Duodenal mucosa (tissue), 2 donors: ENCODE results near the gene SLC35F4.

ENCODE experiments used
- H3K27ac ChIP-seq: one replicate; pipeline ENCODE4 v1.7.0; 2013; ENCODE audit warnings: low read depth, low read length
- H3K27me3 ChIP-seq, 2 donors: one replicate each; pipeline ENCODE4 v1.7.0; 2013; ENCODE audit warnings: low read length in 2 of 2, control low read depth in 1 of 2; ENCODE audit not compliant: insufficient read depth in 2 of 2, control insufficient read depth in 1 of 2
- H3K36me3 ChIP-seq, 2 donors: one replicate each; pipeline ENCODE4 v1.7.0; 2013; ENCODE audit warnings: low read length in 2 of 2, control low read depth in 1 of 2; ENCODE audit not compliant: insufficient read depth in 2 of 2, control insufficient read depth in 1 of 2
- H3K4me1 ChIP-seq, 2 donors: one replicate each; pipeline ENCODE4 v1.7.0; 2013; ENCODE audit warnings: low read length in 2 of 2, control low read depth in 1 of 2; ENCODE audit not compliant: insufficient read depth in 2 of 2, control insufficient read depth in 1 of 2
- H3K4me3 ChIP-seq, 2 donors: one replicate each; pipeline ENCODE4 v1.7.0; 2013; ENCODE audit warnings: low read length in 2 of 2, low read depth in 1 of 2
- H3K9ac ChIP-seq, 2 donors: one replicate each; pipeline ENCODE4 v1.7.0; 2013; ENCODE audit warnings: low read length in 2 of 2, low read depth in 1 of 2
- H3K9me3 ChIP-seq, 2 donors: one replicate each; pipeline ENCODE4 v1.7.0; 2013; ENCODE audit warnings: low read length in 2 of 2, control low read depth in 1 of 2; ENCODE audit not compliant: control insufficient read depth in 1 of 2

The SLC35F4 gene

GRCh38 chr14:57834001-57834598 lies 31.8 kb downstream of the SLC35F4 start:
- no peaks in the 10 kb centered on the region for H3K27me3 ChIP-seq
- H3K4me3 ChIP-seq: no peak overlapping the region
- no peaks in the 10 kb centered on the region for H3K9me3 ChIP-seq
- H3K4me1 ChIP-seq: no peaks in the 10 kb centered on the region
- no peaks in the 10 kb centered on the region for H3K36me3 ChIP-seq
- H3K9ac ChIP-seq: no peak overlapping the region
- H3K27ac ChIP-seq: no peak overlapping the region

- Histone ChIP-seq H3K4me1 (no peaks in the 10 kb centered on the region), H3K9me3 (no peaks in the 10 kb centered on the region), H3K36me3 (no peaks in the 10 kb centered on the region), H3K27ac (no peak overlapping the region), H3K9ac (no peak overlapping the region), H3K4me3 (no peak overlapping the region), H3K27me3 (no peaks in the 10 kb centered on the region)
These were observed 32.6 kb downstream of the SLC35F4 start for GRCh38 chr14:57833323-57833722.

GRCh38 chr14:57831981-57832380 lies 33.9 kb downstream of the SLC35F4 start:
- no peaks in the 10 kb centered on the region for H3K27me3 ChIP-seq
- no peaks in the 10 kb centered on the region for H3K4me1 ChIP-seq
- no peak overlapping the region for H3K27ac ChIP-seq
- H3K36me3 ChIP-seq: no peaks in the 10 kb centered on the region
- H3K9ac ChIP-seq: no peak overlapping the region
- no peak overlapping the region for H3K4me3 ChIP-seq
- no peaks in the 10 kb centered on the region for H3K9me3 ChIP-seq

DNA sequence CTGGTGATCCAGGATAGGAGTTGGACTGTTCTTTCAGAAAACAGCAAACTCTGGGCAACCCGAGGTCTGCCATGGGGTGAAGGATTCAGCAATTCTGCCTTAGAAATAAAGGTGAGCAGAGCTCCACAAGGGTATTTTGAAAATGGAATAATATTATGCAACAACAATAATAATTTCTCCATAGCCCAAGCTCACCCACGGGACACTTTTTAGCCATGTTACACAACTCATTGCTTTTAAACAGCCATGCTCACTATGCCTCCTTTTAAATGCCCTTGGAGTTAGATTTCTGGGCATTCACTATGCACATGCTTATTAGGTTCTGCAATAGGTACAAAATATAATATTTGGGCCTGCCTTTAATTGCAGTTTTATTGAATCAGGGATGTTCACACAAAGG lies 37.2 kb downstream of the SLC35F4 start:
- Histone ChIP-seq H3K9me3 (no peaks in the 10 kb centered on the region), H3K4me3 (no peak overlapping the region), H3K36me3 (no peaks in the 10 kb centered on the region), H3K27me3 (no peaks in the 10 kb centered on the region), H3K9ac (no peak overlapping the region), H3K4me1 (no peaks in the 10 kb centered on the region), H3K27ac (no peak overlapping the region)

DNA sequence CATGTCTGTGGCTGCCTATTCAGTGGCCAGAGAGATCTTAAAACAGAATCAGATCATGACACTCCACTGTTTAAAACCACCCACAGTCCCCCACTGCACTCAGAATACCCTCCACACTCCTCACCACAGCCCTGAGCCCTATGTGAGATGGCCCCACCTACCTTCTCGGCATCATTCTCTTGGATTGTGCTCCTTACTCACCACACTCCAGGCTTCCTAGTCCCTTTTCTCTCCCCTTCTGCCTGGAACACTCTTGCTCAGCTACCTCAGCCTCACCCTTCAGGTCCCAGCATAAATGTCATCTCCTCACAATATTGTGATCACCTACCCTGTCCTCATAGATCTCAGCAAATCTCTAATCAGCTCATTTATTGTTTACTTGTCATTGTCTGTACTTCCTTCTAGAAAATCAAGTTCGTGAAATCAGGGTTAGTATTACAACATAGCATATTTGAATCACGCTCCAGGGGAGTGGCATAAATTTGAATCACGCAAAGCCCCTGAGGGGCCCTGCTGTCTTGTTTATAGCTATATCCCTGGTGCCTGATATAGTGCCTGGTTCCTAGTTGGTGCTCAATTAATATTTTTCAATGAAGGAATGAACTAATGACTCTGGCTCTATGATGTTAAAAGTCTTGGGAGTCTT lies 42.8 kb downstream of the SLC35F4 start:
- no peaks in the 10 kb centered on the region for H3K4me1 ChIP-seq
- H3K36me3 ChIP-seq: no peaks in the 10 kb centered on the region
- no peak overlapping the region for H3K9ac ChIP-seq
- no peak overlapping the region for H3K4me3 ChIP-seq
- no peaks in the 10 kb centered on the region for H3K9me3 ChIP-seq
- no peaks in the 10 kb centered on the region for H3K27me3 ChIP-seq
- H3K27ac ChIP-seq: no peak overlapping the region

DNA sequence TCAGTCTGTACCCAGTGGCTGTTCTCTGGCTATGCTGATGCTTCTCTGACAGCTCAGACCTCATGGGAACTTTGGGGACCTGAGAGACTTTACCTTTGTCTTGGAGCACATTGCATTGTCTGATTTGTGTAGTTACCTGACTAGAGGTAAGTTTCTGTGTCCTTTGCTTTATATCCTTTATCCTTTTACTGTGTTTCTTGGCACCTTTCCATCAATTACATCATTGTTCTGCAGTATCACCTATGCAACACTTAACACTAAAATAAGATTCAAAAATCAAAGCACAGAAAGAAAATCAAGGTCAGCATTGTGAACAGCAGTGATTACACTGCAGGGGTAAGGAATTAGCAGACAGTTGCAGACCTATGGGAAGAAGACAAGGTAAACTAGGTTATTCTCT lies 43.8 kb downstream of the SLC35F4 start:
- H3K27ac ChIP-seq: no peak overlapping the region
- no peaks in the 10 kb centered on the region for H3K36me3 ChIP-seq
- H3K4me1 ChIP-seq: no peaks in the 10 kb centered on the region

GRCh38 chr14:57820581-57820980 lies 45.3 kb downstream of the SLC35F4 start:
- Histone ChIP-seq H3K9ac (no peak overlapping the region), H3K27ac (no peak overlapping the region), H3K27me3 (no peaks in the 10 kb centered on the region), H3K36me3 (no peaks in the 10 kb centered on the region), H3K4me1 (no peaks in the 10 kb centered on the region), H3K9me3 (no peaks in the 10 kb centered on the region), H3K4me3 (no peak overlapping the region)

More for the DNA sequence above, 43.8 kb downstream of the SLC35F4 start:
- H3K27me3 ChIP-seq: no peaks in the 10 kb centered on the region
- H3K9ac ChIP-seq: no peak overlapping the region
- no peaks in the 10 kb centered on the region for H3K9me3 ChIP-seq
- no peak overlapping the region for H3K4me3 ChIP-seq

- Histone ChIP-seq H3K36me3 (no peaks in the 10 kb centered on the region), H3K9ac (no peak overlapping the region), H3K4me1 (no peaks in the 10 kb centered on the region), H3K4me3 (no peak overlapping the region), H3K27me3 (no peaks in the 10 kb centered on the region), H3K27ac (no peak overlapping the region), H3K9me3 (no peaks in the 10 kb centered on the region)
These were observed 47.4 kb downstream of the SLC35F4 start for GRCh38 chr14:57818511-57818910.

DNA sequence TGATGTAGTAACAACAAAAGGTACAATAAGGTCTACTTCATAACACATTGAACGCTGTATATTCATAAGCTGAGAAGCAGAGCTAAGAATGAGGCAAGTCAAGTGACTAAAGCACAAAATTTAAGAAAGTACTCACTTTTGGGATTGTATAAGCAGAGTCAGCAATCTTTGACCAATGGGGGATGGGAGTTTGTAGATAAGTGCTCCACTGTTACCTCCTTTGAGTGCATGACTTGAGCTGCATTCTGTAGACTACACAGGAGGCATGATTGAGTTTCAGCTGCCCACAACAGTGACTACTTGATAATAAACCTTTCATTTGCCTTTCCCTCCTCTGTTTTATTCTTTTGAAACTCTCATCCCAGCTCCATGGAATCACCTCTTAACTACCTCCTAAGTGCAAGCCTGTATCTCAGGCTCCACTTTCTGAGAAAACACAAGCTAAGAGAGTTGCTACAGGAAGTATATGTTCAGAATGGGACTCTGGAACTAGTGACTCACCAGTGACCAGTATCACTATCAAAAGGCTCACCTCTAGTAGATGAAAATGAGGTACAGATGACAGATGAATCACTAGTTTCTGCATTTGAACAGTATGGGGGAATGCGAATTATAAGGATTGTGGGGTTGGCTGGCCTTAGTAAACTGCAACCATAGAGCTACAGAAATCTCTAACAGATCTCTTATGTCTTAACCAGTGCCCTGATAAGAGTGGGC lies 49.2 kb downstream of the SLC35F4 start:
- no peaks in the 10 kb centered on the region for H3K4me1 ChIP-seq
- no peak overlapping the region for H3K4me3 ChIP-seq
- no peak overlapping the region for H3K27ac ChIP-seq
- H3K9ac ChIP-seq: no peak overlapping the region
- H3K27me3 ChIP-seq: no peaks in the 10 kb centered on the region
- no peaks in the 10 kb centered on the region for H3K36me3 ChIP-seq
- H3K9me3 ChIP-seq: no peaks in the 10 kb centered on the region

DNA sequence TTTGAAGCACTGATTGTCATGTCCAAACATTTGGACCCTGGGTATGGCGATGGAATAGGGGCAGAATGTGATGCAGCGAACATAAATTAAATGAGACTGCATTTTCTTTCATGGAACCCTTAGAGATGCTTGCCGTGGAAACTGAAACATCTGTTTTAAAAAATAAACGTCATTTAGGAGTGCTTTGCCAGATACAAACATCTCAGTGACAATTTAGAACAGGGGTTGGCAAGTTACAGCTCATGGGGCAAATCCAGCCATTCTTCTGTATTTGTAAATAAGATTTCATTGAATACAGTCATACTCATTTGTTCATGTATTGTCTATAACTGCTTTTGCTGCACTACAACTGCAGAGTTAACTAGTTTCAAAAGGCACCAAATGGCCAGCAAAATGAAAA lies 51.2 kb downstream of the SLC35F4 start:
- Histone ChIP-seq H3K9me3 (no peaks in the 10 kb centered on the region), H3K4me1 (no peaks in the 10 kb centered on the region), H3K27ac (no peak overlapping the region), H3K27me3 (no peaks in the 10 kb centered on the region), H3K9ac (no peak overlapping the region), H3K36me3 (no peaks in the 10 kb centered on the region), H3K4me3 (no peak overlapping the region)
